NCI-H1417 treated with DMSO at 0.1 percent for 48 hours (cell line): ENCODE results near the gene IFI27L2.

Source experiments
- DNase-seq: peaks from one replicate; lab custom pipeline; 2025; lab: John Stamatoyannopoulos, UW

Gene IFI27L2

GRCh38 chr14:94123296-94123695 lies 6.1 kb downstream of the IFI27L2 start:
- no peak for DNase-seq

GRCh38 chr14:94122438-94122837 lies 7.0 kb downstream of the IFI27L2 start:
- no peak for DNase-seq

DNA sequence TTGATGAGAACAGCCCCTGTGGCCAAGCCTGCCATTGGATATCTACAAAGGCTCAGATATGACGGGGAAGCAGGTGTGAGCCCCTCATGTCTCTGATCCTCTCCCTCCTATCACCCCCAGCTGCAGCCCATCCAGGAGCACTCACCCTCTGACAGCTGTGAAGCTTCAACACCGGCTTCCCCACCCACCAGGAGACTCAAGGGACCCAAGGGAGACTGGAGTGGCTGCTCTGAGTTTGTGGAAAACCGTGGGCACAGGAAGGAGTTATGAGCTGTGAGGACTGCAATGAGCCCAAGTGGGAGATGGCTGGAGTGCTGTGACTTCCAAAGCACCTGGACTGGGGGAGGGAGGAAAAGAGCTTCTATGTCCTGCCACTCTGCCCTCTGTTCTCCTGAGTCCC lies 7.9 kb downstream of the IFI27L2 start:
- DNase-seq, result no peak

DNA sequence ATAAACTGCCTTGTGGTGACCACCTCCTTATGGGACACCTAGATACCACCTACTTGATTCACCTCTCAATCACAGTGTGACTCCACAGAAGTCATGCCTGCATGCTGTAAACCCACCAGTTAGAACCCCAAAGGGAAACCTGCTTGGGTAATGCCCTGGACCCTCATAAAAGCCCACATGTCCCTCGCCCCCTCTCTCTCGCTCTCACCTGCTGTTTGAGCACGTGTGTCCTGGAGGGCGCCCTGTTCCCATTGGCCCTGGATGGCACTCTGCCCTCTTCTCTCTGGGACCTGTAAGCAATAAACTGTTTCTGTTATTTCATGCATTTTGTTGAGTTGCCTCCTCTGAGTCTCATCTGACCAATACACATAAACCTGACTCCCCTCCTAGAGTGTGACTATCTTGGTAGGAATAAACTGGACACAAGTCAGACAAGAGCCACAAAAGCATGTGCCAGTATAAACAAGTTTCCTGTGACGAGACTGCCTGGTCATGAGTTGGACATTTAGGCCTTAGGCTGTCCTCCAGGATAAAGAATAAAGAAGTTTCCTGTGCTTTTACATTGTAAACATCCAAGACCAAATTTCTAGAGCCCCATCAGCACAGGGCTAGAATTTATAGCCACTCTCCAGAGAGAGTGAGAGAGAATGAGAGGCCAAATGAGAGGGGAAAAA lies 8.6 kb downstream of the IFI27L2 start:
- DNase-seq, result no peak

- no peak for DNase-seq
Measured at GRCh38 chr14:94119071-94119470, 10.3 kb downstream of the IFI27L2 start.

DNA sequence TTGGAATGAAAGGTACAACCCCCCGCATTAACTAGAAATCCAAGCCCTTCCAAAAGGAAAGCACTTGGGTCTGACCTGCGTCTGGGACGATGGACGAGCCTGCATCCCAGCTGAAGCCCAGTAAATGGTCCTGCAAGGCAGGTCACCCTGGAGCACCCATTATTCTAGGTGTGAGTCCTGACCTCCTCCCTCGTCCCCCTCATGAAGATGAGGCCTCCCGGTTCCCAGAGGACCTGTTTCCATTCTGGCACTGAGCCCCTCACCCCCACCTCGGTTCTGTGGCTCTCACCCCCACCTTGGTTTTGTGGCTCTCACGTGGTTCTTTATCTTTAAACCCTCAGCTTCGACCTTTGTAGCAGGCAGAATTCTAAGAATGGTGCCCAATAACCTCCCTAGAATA lies 11.5 kb downstream of the IFI27L2 start:
- DNase-seq, result no peak

DNA sequence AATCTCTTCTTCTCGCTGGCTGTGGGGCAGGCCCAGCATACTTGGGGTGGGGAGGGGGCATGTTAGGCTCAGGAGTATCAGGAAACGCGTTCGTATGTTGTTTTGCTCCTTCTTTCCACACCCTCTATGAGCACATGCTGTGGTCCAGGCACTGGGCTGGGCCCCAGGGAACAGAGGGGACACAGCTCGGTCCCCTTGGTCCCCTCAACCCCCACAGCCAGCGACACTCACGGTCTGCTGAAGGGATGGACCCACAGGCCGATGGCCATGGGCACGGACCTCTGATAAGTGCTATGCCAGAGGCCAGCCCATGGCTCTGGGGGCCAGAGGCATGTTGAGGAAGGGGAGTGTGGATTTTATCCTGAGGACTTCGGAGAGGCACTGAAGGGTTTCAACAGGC lies 12.7 kb downstream of the IFI27L2 start:
- no peak for DNase-seq

DNA sequence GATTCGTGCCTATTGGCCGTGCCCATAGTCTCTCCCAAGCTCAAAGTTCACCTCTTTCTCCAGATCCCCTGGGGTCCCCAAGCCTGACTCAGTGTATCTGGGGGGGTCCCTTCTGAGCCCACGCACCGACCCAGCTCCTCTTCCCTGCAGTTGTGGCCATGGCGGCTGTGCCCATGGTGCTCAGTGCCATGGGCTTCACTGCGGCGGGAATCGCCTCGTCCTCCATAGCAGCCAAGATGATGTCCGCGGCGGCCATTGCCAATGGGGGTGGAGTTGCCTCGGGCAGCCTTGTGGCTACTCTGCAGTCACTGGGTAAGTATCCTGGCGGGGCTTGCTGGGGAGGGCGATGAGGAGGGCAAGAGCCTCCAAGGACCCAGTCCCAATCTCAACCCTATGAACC lies 13.8 kb downstream of the IFI27L2 start:
- DNase-seq, result no peak

DNA sequence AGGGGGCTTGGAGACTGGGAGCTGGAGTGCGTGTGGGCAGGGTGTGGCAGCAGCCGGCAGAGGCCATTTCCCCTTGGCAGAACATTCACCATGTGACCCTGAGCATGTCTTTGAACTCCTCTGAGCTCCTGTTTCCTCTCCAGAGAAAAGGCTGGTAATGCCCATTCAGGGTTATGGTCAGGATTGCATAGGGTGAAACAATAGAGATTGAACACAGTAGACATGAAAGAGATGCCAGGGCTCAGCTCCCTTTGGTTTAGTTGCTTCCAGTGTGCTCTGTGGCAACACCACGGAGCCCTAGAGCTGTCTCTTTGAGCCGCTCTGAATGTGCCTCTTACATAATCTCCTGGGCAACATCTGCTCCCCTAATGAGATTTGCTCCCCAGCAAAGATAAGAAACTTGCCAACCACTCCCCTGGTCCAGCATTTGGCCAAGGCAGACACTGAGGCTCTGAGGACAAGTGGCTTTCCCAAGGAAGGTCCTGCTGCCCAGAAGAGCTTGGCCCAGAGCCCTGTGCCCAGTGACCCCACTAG lies 14.3 kb downstream of the IFI27L2 start:
- no peak for DNase-seq

GRCh38 chr14:94114589-94115057 lies 14.8 kb downstream of the IFI27L2 start:
- DNase-seq, result no peak

DNA sequence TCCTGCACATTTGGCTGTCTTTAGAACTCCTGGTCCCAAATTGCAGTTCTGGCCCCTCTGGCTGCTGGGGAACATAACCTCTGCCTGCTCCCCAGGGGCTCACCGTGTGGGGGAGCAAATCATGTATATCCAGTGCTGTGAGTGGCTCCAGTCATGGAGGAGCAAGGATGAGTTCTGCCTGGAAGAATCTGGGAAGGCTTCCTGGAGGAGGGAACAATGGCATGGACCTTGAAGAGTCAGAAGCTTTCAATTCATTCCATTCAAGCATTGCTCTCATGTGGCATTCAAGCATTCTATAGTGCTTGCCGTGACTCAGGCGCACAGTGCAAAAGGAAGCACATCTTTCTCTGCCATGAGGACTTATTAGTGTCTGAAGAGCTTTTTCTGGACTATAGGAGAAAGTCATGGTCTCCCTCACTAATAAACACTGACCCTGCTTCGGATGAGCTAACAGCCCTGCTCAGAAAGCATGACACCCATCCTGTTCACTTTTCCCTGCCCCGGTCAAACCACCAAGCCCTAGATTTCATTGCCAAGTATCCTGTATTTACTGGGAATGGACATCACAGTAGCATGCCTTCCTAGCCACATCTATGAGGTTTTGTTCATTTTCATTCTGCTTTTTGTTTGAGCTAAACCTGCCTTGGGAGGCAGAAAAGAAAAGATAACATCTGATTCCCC lies 15.4 kb downstream of the IFI27L2 start:
- no peak for DNase-seq

DNA sequence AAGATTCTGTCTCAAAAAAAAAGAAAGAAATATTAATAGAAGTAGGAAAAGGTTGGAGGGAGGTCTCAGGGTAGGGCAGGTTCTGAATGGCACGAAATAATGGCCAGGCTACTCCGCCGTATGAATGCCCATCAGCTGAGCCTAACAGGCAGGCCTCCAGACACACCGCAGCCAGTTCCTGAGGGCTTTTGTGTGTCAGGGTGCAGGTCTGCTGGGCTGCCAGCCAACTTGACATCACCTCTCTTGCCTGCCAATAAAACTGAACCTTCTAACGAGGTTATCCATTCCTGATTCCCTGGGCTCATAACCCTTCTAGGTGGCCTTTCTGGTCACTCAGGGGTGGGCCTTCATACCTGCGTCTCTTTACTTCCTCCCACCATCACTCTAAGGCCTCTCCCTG lies 15.9 kb downstream of the IFI27L2 start:
- DNase-seq, result no peak

DNA sequence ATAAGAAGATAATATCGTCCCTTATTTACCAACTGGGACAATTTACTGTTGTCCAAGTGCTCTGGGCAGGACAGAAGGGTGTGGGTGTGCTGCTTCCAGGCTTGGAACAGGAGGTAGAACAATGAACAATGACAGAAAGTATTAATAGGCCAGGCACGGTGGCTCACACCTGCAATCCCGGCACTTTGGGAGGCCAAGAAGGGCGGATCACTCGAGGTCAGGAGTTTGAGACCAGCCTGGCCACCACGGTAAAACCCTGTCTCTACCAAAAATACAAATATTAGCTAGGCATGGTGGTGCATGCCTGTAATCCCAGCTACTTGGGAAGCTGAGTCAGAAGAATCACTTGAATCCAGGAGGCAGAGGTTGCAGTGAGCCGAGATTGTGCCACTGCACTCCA lies 16.3 kb downstream of the IFI27L2 start:
- no peak for DNase-seq

GRCh38 chr14:94112513-94113063 lies 16.8 kb downstream of the IFI27L2 start:
- no peak for DNase-seq

DNA sequence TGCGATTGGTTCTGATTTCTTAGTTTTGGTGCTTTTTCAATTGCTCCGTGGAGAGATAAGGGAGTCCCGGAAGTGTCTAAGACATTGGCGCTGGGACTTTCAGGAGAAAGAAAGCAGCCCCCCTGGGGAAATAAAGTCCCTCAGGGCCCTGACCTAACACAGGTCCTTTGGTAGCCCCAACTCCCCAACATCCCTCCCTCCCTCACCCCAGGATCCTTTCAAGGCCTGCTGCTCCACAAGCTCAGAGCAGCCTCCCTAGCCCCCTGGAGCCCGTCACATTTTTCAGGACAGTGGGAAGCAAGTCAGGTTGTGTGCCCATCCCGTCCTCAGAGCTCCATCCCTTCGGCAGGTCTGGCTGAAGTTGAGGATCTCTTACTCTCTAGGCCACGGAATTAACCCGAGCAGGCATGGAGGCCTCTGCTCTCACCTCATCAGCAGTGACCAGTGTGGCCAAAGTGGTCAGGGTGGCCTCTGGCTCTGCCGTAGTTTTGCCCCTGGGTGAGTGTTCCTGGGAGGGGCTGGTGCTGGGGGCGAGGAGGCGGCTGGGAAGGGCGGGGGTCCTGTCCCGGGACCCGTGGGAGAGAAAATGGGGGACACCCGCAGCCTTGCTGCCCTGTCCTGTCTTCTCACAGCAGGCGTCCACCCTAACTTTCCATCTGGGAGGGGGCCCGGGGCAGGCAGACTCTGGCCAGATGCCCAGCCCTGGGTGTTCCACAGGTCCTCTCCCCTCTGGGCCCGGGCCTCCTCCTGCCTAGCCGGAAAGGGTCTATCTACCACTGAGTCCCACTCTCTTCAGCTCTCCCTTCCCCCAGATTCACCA lies 17.9 kb downstream of the IFI27L2 start:
- no peak for DNase-seq

- DNase-seq, result no peak
Measured at GRCh38 chr14:94110552-94111181, 18.7 kb downstream of the IFI27L2 start, which contains the start of gene IFI27. Gene IFI27, plus strand, starts transcription at chr14:94110736.

- DNase-seq, result no peak
Measured at GRCh38 chr14:94109915-94110250, 19.5 kb downstream of the IFI27L2 start.

- no peak for DNase-seq
Measured at GRCh38 chr14:94104731-94105130, 24.7 kb downstream of the IFI27L2 start.

- no peak for DNase-seq
Measured at GRCh38 chr14:94103554-94104150, 25.8 kb downstream of the IFI27L2 start.

- DNase-seq, result no peak
Measured at GRCh38 chr14:94102768-94103482, 26.5 kb downstream of the IFI27L2 start.

- no peak for DNase-seq
Measured at GRCh38 chr14:94101748-94102147, 27.7 kb downstream of the IFI27L2 start.
